ENCODE measurements around the gene KRTAP10-10.

Gene KRTAP10-10

GRCh38 chr21:44639331-44639655, 2.1 kb downstream of the KRTAP10-10 start:
- Histone ChIP-seq H2AFZ (ENCODE audit: low read length) (no peak overlapping the region), H3K27me3 (ENCODE audit: control insufficient read depth in 3 of 3, insufficient read depth in 3 of 3, low read depth in 1 of 3, low read length in 3 of 3) (no peaks in the 10 kb centered on the region), H3K4ac (ENCODE audit: low read length) (no peak overlapping the region), H3K14ac (ENCODE audit: low read length) (no peak overlapping the region), H2BK5ac (ENCODE audit: low read length) (peak overlapping the region; percentile 31), H3K79me1 (ENCODE audit: low read depth, low read length) (no peaks in the 10 kb centered on the region), H3K27ac (replicated peaks; ENCODE audit: low read length) (no peak overlapping the region), H3K4me2 (ENCODE audit: insufficient read depth, low read length, poor library complexity, severe bottlenecking) (no peak overlapping the region), H3K9ac (ENCODE audit: low read depth, low read length, poor library complexity) (no peak overlapping the region), H3K23ac (ENCODE audit: low read depth, low read length, poor library complexity) (no peak overlapping the region), H2BK120ac (ENCODE audit: low read depth, low read length) (no peak overlapping the region), H2BK15ac (ENCODE audit: low read length) (peak overlapping the region; percentile 24), H4K8ac (ENCODE audit: low read depth, low read length) (no peak overlapping the region), H2AK5ac (ENCODE audit: low read depth, low read length) (peak overlapping the region; percentile 92), H4K91ac (ENCODE audit: low read depth, low read length, poor library complexity) (no peak overlapping the region), H3K4me1 (ENCODE audit: control insufficient read depth in 2 of 2, insufficient read depth in 1 of 2, low read depth in 1 of 2, low read length in 2 of 2) (peaks cover 5 to 11% of the 10 kb centered on the region in 2 donors), H3K36me3 (replicated peaks in 1 of 2; ENCODE audit: control insufficient read depth in 2 of 2, insufficient read depth in 2 of 2, low read length in 2 of 2) (no peaks in the 10 kb centered on the region), H3K4me3 (ENCODE audit: low read length in 2 of 2) (no peak overlapping the region), H3K18ac (ENCODE audit: low read length) (peak overlapping the region; percentile 53), H2BK12ac (ENCODE audit: low read length) (no peak overlapping the region), H3K9me3 (replicated peaks in 1 of 2; ENCODE audit: control insufficient read depth in 2 of 2, insufficient read depth in 1 of 2, low read depth in 1 of 2, low read length in 2 of 2) (peaks cover 4 to 6% of the 10 kb centered on the region in 2 donors)
- no CpG with 5 or more reads among the region's 12 CpGs for WGBS, 2 donors (ENCODE audit: extremely low coverage in 2 of 2, insufficient read length in 2 of 2, insufficient replicate concordance in 1 of 2)
- DNase-seq (ENCODE audit: low spot score) = no peak

GRCh38 chr21:44640761-44641160, 3.6 kb downstream of the KRTAP10-10 start:
- no peak overlapping the region for H2AK5ac ChIP-seq (ENCODE audit: low read depth, low read length)
- no peak overlapping the region for H2BK15ac ChIP-seq (ENCODE audit: low read length)
- no peak overlapping the region for H3K4me2 ChIP-seq (ENCODE audit: insufficient read depth, low read length, poor library complexity, severe bottlenecking)
- H4K8ac ChIP-seq (ENCODE audit: low read depth, low read length) = no peak overlapping the region
- peaks cover 4 to 6% of the 10 kb centered on the region in 2 donors for H3K9me3 ChIP-seq (replicated peaks in 1 of 2; ENCODE audit: control insufficient read depth in 2 of 2, insufficient read depth in 1 of 2, low read depth in 1 of 2, low read length in 2 of 2)
- no peak overlapping the region for H3K23ac ChIP-seq (ENCODE audit: low read depth, low read length, poor library complexity)
- H3K79me1 ChIP-seq (ENCODE audit: low read depth, low read length) = no peaks in the 10 kb centered on the region
- H2AFZ ChIP-seq (ENCODE audit: low read length) = no peak overlapping the region
- H3K36me3 ChIP-seq (replicated peaks in 1 of 2; ENCODE audit: control insufficient read depth in 2 of 2, insufficient read depth in 2 of 2, low read length in 2 of 2) = no peaks in the 10 kb centered on the region
- H3K18ac ChIP-seq (ENCODE audit: low read length) = no peak overlapping the region
- no peak overlapping the region for H4K91ac ChIP-seq (ENCODE audit: low read depth, low read length, poor library complexity)
- no peak overlapping the region for H3K14ac ChIP-seq (ENCODE audit: low read length)
- no peak for DNase-seq (ENCODE audit: low spot score)
- no peak overlapping the region for H3K4ac ChIP-seq (ENCODE audit: low read length)
- no peak overlapping the region for H2BK5ac ChIP-seq (ENCODE audit: low read length)
- WGBS, 2 donors (ENCODE audit: extremely low coverage in 2 of 2, insufficient read length in 2 of 2, insufficient replicate concordance in 1 of 2) = no CpG with 5 or more reads among the region's 5 CpGs
- no peaks in the 10 kb centered on the region for H3K27me3 ChIP-seq (ENCODE audit: control insufficient read depth in 3 of 3, insufficient read depth in 3 of 3, low read depth in 1 of 3, low read length in 3 of 3)
- peaks cover 5 to 11% of the 10 kb centered on the region in 2 donors for H3K4me1 ChIP-seq (ENCODE audit: control insufficient read depth in 2 of 2, insufficient read depth in 1 of 2, low read depth in 1 of 2, low read length in 2 of 2)
- H2BK120ac ChIP-seq (ENCODE audit: low read depth, low read length) = no peak overlapping the region
- no peak overlapping the region for H3K9ac ChIP-seq (ENCODE audit: low read depth, low read length, poor library complexity)
- H2BK12ac ChIP-seq (ENCODE audit: low read length) = no peak overlapping the region
- H3K4me3 ChIP-seq (ENCODE audit: low read length in 2 of 2) = no peak overlapping the region
- H3K27ac ChIP-seq (replicated peaks; ENCODE audit: low read length) = no peak overlapping the region

- no peak overlapping the region for H3K4me3 ChIP-seq (ENCODE audit: low read length in 2 of 2)
- peaks cover 4 to 6% of the 10 kb centered on the region in 2 donors for H3K9me3 ChIP-seq (replicated peaks in 1 of 2; ENCODE audit: control insufficient read depth in 2 of 2, insufficient read depth in 1 of 2, low read depth in 1 of 2, low read length in 2 of 2)
- H3K4me2 ChIP-seq (ENCODE audit: insufficient read depth, low read length, poor library complexity, severe bottlenecking) = no peak overlapping the region
- H3K27ac ChIP-seq (replicated peaks; ENCODE audit: low read length) = no peak overlapping the region
- H3K23ac ChIP-seq (ENCODE audit: low read depth, low read length, poor library complexity) = no peak overlapping the region
- peaks cover 0 to 3% of the 10 kb centered on the region in 2 donors for H3K4me1 ChIP-seq (ENCODE audit: control insufficient read depth in 2 of 2, insufficient read depth in 1 of 2, low read depth in 1 of 2, low read length in 2 of 2)
- H3K36me3 ChIP-seq (replicated peaks in 1 of 2; ENCODE audit: control insufficient read depth in 2 of 2, insufficient read depth in 2 of 2, low read length in 2 of 2) = no peaks in the 10 kb centered on the region
- no peak overlapping the region for H2BK15ac ChIP-seq (ENCODE audit: low read length)
- H2BK120ac ChIP-seq (ENCODE audit: low read depth, low read length) = no peak overlapping the region
- H3K14ac ChIP-seq (ENCODE audit: low read length) = no peak overlapping the region
- H3K79me1 ChIP-seq (ENCODE audit: low read depth, low read length) = no peaks in the 10 kb centered on the region
- no peak overlapping the region for H4K91ac ChIP-seq (ENCODE audit: low read depth, low read length, poor library complexity)
- H3K27me3 ChIP-seq (ENCODE audit: control insufficient read depth in 3 of 3, insufficient read depth in 3 of 3, low read depth in 1 of 3, low read length in 3 of 3) = peaks cover 0 to 15% (median 0%) of the 10 kb centered on the region in 3 experiments
- no peak overlapping the region for H2AFZ ChIP-seq (ENCODE audit: low read length)
- no peak overlapping the region for H2BK12ac ChIP-seq (ENCODE audit: low read length)
- H3K4ac ChIP-seq (ENCODE audit: low read length) = no peak overlapping the region
- H4K8ac ChIP-seq (ENCODE audit: low read depth, low read length) = no peak overlapping the region
- WGBS, 2 donors (ENCODE audit: extremely low coverage in 2 of 2, insufficient read length in 2 of 2, insufficient replicate concordance in 1 of 2) = no CpG with 5 or more reads among the region's 14 CpGs
- no peak overlapping the region for H3K9ac ChIP-seq (ENCODE audit: low read depth, low read length, poor library complexity)
- no peak overlapping the region for H2BK5ac ChIP-seq (ENCODE audit: low read length)
- no peak for DNase-seq (ENCODE audit: low spot score)
- H3K18ac ChIP-seq (ENCODE audit: low read length) = no peak overlapping the region
- no peak overlapping the region for H2AK5ac ChIP-seq (ENCODE audit: low read depth, low read length)
Measured at GRCh38 chr21:44643741-44644310, 6.7 kb downstream of the KRTAP10-10 start.

GRCh38 chr21:44644878-44645277, 7.7 kb downstream of the KRTAP10-10 start:
- no peak overlapping the region for H2BK5ac ChIP-seq (ENCODE audit: low read length)
- no CpG with 5 or more reads among the region's 2 CpGs for WGBS, 2 donors (ENCODE audit: extremely low coverage in 2 of 2, insufficient read length in 2 of 2, insufficient replicate concordance in 1 of 2)

More at GRCh38 chr21:44644878-44645277, 7.7 kb downstream of the KRTAP10-10 start:
- Histone ChIP-seq H2AK5ac (ENCODE audit: low read depth, low read length) (no peak overlapping the region), H3K36me3 (replicated peaks in 1 of 2; ENCODE audit: control insufficient read depth in 2 of 2, insufficient read depth in 2 of 2, low read length in 2 of 2) (no peaks in the 10 kb centered on the region), H2BK12ac (ENCODE audit: low read length) (no peak overlapping the region), H3K14ac (ENCODE audit: low read length) (no peak overlapping the region), H4K8ac (ENCODE audit: low read depth, low read length) (no peak overlapping the region), H2BK15ac (ENCODE audit: low read length) (no peak overlapping the region), H4K91ac (ENCODE audit: low read depth, low read length, poor library complexity) (no peak overlapping the region), H3K4me3 (ENCODE audit: low read length in 2 of 2) (no peak overlapping the region), H3K79me1 (ENCODE audit: low read depth, low read length) (no peaks in the 10 kb centered on the region), H2BK120ac (ENCODE audit: low read depth, low read length) (no peak overlapping the region), H3K4me2 (ENCODE audit: insufficient read depth, low read length, poor library complexity, severe bottlenecking) (no peak overlapping the region), H3K27ac (replicated peaks; ENCODE audit: low read length) (no peak overlapping the region), H3K4ac (ENCODE audit: low read length) (no peak overlapping the region), H3K23ac (ENCODE audit: low read depth, low read length, poor library complexity) (no peak overlapping the region), H3K9ac (ENCODE audit: low read depth, low read length, poor library complexity) (no peak overlapping the region), H3K9me3 (replicated peaks in 1 of 2; ENCODE audit: control insufficient read depth in 2 of 2, insufficient read depth in 1 of 2, low read depth in 1 of 2, low read length in 2 of 2) (peaks cover 4 to 6% of the 10 kb centered on the region in 2 donors), H2AFZ (ENCODE audit: low read length) (no peak overlapping the region), H3K18ac (ENCODE audit: low read length) (no peak overlapping the region), H3K27me3 (ENCODE audit: control insufficient read depth in 3 of 3, insufficient read depth in 3 of 3, low read depth in 1 of 3, low read length in 3 of 3) (peaks cover 0 to 15% (median 0%) of the 10 kb centered on the region in 3 experiments), H3K4me1 (ENCODE audit: control insufficient read depth in 2 of 2, insufficient read depth in 1 of 2, low read depth in 1 of 2, low read length in 2 of 2) (peaks cover 0 to 3% of the 10 kb centered on the region in 2 donors)
- DNase-seq (ENCODE audit: low spot score) = no peak
